ENCODE measurements around the gene SERPINB4.
"Not testable (repeated sequence)": the region's sequence is repeated elsewhere in the genome, so short reads cannot be mapped to it uniquely, and the experiment has no call there.

The SERPINB4 gene

DNA sequence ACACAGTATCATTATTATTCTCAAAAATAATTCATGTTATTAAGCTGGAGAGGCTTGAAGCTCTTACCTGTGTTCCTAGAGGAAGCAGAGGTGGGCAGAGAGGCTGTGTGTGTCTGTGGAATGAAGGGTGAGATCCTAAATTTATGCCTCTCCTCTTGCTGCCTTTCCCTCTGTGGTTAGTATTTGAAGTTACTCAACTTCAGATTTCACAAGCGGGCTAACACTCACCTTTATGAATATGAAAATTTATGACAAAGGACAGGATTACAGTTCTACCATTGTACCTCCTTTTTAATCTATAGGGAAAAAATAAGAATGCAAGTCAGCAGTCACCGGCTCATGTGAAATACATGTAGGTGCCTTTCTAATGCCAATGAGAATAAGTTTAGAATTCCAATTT is at the start of gene SERPINB4:
TSS of gene SERPINB4 (minus strand) at position 115 of the 400 bp plus-strand sequence. CDS start 679 bp downstream, outside the sequence.
- not testable (repeated sequence) for DNase-seq (ENCODE audit: low spot score)

DNA sequence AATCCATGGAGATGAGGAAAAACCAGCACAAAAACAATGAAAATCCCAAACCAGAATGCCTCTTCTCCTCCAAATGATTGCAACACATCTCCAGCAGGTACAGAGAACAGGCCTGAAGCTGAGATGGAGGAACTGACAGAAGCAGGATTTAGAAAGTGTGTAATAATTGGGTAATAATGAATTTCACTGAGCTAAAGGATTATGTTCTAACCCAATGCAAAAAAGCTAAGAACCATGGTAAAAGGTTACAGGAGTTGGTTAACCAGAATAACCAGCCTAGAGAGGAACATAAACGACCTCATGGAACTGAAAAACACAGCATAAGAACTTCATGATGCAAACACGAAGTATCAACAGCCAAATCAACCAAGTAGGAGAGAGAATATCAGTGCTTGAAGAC is 45.0 kb upstream of the SERPINB4 start:
- DNase-seq (ENCODE audit: low spot score) = no peak

DNA sequence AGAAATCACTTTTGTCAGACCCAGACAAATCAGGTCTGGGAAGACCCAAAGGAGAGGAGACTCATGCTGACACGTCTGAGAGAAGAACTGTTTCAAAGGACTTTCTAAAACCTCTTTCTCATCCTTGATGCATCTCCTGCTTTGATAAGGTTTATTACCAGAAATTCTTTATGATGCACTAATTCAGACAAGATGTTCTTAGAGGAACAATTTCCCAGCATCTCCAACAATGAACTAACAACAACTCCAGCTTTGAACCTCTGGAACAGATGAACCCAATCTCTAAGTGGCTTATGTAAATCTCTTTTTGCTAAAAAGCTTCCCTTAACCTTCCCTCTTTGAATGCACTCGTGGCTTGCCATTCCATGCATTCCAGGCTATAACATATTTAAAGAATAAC is 42.8 kb upstream of the SERPINB4 start:
- DNase-seq (ENCODE audit: low spot score) = no peak

DNA sequence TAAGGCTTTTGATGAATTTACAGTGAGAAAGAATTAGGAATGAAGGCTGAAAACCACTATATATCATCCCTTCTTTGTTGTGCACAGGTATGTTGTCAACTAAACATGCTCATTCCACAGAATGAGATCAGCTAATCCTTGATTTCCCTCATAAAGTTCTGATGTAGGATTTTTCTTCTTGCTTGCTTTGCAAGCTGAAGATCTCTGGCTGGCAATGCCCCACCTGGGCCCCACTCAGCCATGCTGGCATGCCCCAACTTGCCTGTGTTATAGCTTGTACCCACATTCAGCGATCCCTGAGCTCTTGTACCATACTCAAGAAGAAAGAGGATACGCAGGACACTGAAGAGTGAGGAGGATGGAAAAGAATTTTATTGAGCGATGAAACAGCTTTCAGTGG is 40.7 kb upstream of the SERPINB4 start:
- no peak for DNase-seq (ENCODE audit: low spot score)

DNA sequence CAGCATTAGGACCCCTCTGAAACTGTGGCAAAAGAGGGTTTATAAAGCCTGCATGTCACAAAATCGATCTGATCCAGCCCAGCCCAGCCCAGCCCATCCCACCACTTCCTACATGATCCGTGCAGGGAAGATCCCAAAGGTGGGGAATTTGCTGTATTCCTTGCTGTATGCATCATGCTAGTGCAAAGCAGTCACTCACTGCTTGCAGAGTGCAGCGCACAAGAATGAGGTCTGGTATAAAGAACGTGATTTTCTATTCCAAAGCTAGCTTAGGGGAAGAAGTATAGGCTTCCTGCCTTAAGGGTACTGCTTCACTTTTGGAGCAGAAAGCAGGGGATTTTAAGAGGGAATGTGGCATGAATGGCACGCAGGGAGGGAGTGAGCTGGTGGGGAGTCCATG is 39.8 kb upstream of the SERPINB4 start:
- no peak for DNase-seq (ENCODE audit: low spot score)

DNA sequence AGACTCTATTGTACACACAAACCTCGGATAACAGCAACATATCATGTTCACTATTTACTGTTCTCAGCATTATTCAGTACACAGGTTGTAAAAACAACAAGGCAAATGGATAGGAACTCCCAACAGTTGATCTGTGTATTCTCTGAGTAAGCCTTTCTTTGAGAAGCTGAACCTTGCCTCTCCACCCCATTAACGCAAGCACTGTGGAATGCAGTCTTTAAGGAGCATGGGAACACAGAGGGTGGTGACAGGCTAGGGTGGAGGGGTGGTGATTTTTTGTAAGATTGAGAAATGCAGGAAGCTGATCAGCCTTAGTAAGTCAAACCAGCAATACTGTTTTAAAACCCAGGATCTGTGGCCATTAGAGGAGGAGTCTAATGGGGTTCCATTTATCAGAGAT is 39.1 kb upstream of the SERPINB4 start:
- DNase-seq (ENCODE audit: low spot score) = peak; percentile 90

DNA sequence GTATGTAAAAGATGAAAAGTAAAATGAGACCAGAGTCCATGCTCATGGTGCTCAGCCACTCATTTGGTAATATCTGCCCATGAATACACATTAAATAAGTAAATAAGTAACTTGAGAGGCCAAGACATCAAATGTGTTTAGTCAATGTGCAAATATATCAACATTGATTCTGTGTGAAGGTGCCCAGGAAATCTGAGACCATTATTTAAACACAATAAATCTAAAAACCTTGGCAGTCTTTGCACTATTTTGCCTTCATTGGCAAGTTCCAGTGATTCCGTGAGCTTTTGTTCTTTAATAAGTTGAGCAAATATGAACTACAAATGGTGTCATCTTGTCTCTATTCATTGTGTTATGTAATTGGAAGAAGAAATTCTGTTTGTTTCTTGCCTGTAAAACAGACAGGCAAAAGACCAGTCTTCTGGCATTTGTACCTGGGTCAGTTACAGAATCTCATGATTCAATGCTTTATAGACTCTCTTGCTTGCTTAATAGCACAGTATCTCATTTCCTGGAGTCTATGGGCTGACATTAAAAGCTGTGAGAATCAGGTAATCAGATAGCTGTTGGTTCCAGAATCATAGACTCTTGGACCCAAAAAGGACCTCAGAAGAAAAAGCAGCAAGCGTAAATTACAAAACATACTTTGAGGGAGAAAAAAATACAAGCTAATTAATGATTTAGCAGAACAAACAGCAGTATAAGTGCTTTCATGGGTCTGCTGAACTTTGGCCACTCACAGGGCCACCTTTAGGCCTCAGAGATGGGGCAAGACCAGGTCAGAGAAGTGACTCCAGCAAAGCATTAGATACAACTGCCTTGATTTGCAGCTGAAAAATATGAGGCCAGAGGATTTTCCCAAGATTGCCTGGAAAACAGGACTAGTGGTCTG is 37.6 kb upstream of the SERPINB4 start:
- DNase-seq (ENCODE audit: low spot score) = no peak

DNA sequence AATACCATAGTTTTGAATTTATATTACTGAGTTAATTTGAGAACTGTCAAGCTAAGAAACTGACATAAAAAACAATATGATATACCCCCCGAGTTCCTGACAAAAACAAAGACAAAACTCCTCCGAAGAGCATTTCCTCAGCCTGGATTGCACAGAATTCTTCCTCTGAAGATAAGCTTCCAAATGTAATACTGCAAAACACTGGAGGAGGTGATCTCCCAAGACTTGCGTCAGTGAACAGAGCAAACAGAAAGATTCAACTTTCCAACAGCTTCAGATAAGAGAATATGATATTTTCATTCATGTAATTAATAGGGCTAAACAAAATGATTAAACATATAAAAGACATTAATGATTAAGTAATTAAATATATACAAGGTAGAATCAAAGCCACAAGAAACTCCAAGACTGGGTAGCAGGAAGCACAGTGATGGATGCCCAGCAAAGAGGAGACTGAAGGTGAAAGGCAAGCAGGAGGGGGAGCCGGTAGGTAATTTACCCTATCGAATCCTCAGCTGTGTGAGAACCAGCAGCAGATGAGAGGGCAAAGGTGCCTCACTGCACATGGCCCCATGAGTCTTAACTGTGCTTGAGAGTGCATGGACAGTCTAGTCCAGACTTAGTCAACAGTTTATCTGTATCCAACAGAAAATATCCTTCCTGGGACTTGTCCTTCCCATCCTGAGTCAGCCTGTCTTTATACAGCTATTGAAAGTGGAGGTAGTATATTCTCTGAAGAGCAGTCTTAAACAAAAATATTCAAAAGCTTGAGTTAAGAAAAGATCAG is 36.0 kb upstream of the SERPINB4 start:
- no peak for DNase-seq (ENCODE audit: low spot score)

DNA sequence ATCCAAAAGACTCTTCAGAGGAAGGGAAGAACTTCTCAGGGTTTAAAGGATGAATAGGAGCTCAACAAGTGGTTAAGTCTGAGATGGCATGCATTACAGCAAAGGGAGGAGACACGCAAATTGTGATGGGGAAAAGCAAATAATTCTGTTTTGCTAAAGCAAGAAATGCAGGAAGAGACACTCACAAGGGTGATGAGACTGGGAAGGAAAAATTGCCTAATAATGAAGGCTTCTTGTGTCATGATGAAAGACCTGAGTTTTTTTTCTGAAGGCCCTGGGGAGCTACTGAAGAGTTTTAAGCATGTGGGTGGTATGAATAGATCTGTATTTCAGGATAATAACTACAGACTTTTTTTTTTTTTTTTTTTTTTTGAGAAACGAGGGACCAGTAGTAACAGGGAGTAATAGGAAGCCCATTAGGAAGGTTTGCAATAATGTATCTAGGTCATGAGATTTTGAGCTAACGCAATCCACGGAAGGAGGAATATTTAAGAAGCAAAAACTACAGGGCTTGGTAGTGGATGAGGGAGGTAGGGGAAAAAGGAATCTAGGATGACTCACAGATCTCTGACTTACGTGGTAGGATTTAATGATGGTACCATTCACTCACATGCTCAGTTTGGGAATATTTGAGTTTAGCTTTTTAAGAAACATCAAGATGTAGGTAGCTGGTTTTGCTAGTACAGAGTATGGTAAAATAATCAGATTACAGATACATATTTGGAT is 33.6 kb upstream of the SERPINB4 start:
- no peak for DNase-seq (ENCODE audit: low spot score)

DNA sequence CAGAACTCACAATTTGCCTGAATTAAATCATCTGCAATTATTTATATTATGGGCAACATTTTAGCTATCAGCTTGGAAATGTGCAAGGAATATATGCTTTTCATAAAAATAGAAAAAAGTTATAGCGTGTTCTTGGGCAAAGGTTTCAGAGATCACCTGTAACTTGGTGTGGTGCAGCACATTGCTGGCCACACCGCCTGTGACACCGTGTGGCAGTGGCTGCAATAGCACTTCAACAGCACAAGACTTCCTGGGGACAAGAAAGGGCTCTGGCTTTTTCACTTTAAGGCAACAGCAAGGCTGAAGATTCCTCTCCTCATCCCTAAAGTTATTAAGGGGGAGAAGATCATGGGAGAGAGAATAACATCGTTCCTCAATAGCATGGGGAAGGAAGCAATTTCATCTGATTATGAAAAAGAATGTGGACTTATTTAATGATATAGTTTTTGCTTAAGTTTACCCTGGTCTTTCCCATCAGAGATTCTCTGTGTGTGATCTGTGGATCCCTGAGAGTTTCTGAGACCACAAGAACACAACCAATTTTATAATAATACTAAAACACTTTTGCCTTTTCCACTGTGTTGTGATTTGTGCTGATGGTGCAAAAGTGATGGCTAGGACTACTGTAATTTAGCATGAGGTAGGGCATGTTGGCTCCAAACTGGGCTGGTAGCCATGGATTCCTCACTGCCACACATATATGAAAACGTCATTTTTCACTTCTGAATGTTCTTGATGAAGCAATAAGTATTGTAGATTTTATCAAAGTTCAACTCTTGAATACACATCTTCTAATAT is 32.7 kb upstream of the SERPINB4 start:
- no peak for DNase-seq (ENCODE audit: low spot score)

DNA sequence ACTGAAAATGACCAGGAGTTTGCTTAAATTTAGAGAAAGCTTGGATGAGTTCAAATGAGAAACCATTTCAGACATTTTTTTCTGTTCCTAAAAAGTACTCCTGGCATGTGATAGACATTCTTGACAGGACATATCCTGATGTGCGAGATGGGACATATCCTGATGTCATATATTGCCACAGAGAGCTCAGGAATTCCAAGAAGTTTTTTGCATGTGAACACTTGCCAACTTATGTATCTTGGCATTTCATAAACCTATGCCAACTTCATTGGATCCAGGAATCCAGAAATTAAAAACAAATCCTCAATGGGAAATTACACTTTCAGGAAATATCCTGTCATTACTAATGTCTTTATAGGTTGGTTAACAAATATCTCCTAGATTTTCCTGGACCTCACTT is 20.5 kb upstream of the SERPINB4 start:
- no peak for DNase-seq (ENCODE audit: low spot score)

DNA sequence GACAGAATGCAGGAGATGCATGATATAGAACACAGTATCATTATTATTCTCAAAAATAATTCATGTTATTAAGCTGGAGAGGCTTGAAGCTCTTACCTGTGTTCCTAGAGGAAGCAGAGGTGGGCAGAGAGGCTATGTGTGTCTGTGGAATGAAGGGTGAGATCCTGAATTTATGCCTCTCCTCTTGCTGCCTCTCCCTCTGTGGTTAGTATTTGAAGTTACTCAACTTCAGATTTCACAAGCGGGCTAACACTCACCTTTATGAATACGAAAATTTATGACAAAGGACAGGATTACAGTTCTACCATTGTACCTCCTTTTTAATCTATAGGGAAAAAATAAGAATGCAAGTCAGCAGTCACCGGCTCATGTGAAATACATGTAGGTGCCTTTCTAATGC is 17.7 kb upstream of the SERPINB4 start, which contains the start of gene SERPINB3:
TSS of gene SERPINB3 (minus strand) at position 144 of the 400 bp plus-strand sequence. CDS start 677 bp downstream, outside the sequence.
- not testable (repeated sequence) for DNase-seq (ENCODE audit: low spot score)

DNA sequence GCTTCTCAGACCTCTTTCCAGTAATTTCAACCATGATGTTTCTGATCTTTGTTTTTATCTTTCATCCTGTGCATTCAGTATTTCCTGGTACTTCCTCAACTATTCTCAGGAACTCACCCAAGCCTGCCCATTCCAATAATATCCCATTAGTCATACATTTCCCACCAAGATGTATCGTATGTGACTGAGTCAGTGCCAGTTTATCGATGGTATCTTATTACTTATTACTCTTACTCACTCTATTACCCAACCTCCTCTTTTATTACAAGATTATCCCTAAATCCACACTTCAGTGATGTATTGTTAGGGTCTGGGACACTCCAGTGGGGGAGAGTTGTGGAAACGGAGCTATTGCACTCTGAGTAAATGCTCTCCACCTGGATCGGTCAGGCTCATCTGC is 14.9 kb upstream of the SERPINB4 start:
- DNase-seq (ENCODE audit: low spot score) = not testable (repeated sequence)

DNA sequence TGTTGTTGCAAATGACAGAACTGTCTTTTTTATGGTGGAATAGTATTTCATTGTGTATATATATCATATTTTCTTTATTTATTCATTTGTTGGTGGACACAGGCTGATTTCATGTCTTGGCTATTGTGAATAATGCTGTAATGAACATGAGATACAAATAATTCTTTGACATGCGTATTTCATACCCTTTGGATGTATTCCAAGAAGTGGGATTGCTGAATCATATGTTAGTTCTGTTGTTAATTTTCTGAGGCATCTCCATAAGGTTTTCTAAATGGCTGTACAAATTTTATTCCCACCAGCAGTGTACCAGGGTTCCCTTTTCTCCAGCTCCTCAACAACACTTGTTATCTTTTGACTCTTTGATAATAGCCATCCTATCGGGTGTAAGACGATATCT is 6.2 kb upstream of the SERPINB4 start:
- not testable (repeated sequence) for DNase-seq (ENCODE audit: low spot score)

DNA sequence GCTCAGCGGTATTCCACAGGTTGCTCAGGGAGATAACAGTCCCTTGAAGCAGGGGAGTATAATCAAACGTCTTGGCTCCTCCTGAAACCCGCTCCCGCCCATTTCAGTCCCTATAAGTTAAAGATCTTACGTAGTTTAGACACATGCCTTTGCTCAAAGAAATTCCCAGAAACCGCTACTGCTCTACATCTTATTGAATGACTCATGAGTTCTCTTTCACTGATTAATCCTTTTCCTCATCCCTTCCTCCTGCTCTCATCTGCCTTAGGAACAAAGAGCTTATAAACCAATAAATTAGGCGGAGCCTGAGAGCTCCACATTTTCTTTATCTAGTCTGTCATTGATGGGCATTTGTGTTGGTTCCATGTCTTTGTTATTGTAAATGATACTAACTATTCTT is 4.2 kb upstream of the SERPINB4 start:
- no peak for DNase-seq (ENCODE audit: low spot score)

DNA sequence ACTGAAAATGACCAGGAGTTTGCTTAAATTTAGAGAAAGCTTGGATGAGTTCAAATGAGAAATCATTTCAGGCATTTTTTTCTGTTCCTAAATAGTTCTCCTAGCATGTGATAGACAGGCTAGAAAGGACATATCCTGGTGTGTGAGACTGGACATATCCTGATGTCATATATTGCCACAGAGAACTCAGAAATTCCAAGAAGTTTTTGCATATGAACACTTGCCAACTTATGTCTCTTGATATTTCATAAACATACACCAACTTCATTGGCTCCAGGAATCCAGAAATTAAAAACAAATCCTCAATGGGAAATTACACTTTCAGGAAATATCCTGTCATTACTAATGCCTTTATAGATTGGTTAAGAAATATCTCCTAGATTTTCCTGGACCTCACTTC is 2.9 kb upstream of the SERPINB4 start:
- DNase-seq (ENCODE audit: low spot score) = no peak

DNA sequence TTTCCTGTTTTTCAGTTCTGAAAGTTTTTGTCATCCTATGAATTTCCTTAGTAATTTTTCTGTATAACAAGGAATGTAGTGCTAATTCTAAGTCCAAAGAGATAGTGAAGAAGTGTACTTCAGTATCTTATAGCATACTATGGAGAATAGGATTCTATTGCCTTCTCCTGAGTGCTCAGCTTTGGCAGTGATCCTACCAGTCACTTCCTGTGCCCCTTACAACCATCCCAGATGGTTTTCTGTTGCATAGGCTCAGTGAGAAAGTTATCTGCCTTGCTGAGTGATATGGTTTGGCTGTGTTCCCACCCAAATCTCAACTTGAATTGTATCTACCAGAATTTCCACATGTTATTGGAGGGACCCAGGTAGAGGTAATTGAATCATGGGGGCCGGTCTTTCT is 638 bp upstream of the SERPINB4 start:
- DNase-seq (ENCODE audit: low spot score) = not testable (repeated sequence)

DNA sequence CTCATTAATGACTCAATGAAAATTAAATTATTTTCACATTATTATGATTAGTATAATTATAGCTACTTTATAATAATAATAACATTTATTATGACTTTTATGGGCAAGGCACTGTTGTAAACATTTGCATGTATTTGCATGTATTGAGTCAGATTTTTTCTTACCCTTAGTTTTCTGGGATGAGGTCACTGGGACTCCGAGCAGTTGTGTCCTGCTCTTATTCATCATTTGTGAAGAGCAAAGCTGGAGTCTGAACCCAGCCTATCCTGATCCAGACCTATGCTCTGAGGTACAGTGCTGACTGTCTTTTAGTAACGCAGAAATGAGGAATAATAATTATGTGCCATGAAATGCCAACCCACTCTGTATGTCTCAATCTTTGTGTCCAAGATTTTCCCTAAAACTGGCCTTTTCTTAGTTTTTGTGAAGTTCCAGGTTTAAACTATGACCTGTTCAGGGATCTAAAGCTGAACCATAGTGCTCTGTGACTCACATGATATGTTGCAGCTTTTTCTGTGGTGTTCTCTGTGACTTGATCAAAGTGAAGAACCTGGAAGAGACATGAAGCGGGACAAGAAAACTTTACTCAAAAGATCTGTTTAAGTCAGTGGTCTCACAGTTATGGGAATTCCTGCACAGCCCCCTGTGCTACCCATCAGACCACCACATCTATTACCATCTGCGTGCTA is 1.2 kb downstream of the SERPINB4 start:
- not testable (repeated sequence) for DNase-seq (ENCODE audit: low spot score)

DNA sequence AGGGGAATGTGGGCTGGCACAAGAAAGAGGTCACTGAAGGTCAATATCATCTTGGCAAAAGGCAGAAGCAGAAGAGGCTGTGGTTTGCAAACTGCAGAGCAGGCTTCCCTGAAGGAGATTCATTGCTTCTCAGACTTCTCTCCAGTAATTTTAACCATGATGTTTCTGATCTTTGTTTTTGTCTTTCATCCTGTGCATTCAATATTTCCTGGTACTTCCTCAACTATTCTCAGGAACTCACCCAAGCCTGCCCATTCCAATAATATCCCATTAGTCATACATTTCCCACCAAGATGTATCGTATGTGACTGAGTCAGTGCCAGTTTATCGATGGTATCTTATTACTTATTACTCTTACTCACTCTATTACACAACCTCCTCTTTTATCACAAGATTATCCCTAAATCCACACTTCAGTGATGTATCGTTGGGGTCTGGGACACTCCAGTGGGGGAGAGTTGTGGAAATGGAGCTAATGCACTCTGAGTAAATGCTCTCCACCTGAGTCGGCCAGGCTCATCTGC is 2.8 kb downstream of the SERPINB4 start:
- DNase-seq (ENCODE audit: low spot score) = not testable (repeated sequence)

DNA sequence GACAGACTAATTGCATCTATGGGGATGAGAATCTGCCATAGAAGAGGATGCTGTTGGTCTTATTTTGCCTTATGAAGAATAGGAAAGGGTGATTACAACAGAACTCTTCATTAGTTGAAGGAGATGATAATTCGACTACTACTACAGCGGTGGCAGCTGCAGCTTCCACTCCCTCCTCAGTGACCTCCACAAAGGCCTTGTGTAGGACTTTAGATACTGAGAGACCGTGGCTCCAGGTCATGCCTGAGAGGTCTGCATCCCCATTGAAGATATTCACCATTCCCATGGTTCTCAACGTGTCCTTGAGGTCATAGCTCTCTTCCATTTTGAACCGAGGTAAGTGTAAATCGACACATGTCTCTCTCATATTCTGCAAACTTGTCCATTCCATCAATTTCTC is 6.4 kb downstream of the SERPINB4 start:
- DNase-seq (ENCODE audit: low spot score) = no peak

DNA sequence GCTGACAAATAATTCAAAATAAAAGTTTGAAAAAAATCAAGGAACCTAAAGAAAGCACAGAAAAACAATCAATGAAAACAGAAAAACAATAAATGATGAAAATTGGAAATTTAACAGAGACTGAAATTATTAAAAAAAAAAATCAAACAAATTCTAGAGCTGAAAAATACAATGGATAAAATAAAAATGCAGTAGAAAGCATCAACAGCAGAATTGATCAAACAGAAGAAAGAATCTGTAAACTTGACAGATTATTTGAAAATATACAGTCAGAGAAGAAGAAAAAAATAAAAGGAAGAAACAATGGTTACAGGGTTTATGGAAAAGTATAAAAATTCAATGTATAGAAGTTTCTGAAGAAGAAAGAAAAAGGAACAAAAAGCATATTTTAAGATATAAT is 16.2 kb downstream of the SERPINB4 start:
- DNase-seq (ENCODE audit: low spot score) = no peak

All from AG20443 (cell line).